NCI-H82 treated with DMSO at 0.1 percent for 48 hours (cell line): Measurements from ENCODE around the gene AXIN2.
A peak's percentile ranks its signal among the peaks of the same experiment; 100 is the strongest.

ENCODE experiments used
- DNase-seq: peaks from one replicate; lab custom pipeline; 2025; ENCODE audit not compliant: unreplicated experiment; lab: John Stamatoyannopoulos, UW

The AXIN2 gene, protein sequence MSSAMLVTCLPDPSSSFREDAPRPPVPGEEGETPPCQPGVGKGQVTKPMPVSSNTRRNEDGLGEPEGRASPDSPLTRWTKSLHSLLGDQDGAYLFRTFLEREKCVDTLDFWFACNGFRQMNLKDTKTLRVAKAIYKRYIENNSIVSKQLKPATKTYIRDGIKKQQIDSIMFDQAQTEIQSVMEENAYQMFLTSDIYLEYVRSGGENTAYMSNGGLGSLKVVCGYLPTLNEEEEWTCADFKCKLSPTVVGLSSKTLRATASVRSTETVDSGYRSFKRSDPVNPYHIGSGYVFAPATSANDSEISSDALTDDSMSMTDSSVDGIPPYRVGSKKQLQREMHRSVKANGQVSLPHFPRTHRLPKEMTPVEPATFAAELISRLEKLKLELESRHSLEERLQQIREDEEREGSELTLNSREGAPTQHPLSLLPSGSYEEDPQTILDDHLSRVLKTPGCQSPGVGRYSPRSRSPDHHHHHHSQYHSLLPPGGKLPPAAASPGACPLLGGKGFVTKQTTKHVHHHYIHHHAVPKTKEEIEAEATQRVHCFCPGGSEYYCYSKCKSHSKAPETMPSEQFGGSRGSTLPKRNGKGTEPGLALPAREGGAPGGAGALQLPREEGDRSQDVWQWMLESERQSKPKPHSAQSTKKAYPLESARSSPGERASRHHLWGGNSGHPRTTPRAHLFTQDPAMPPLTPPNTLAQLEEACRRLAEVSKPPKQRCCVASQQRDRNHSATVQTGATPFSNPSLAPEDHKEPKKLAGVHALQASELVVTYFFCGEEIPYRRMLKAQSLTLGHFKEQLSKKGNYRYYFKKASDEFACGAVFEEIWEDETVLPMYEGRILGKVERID

DNA sequence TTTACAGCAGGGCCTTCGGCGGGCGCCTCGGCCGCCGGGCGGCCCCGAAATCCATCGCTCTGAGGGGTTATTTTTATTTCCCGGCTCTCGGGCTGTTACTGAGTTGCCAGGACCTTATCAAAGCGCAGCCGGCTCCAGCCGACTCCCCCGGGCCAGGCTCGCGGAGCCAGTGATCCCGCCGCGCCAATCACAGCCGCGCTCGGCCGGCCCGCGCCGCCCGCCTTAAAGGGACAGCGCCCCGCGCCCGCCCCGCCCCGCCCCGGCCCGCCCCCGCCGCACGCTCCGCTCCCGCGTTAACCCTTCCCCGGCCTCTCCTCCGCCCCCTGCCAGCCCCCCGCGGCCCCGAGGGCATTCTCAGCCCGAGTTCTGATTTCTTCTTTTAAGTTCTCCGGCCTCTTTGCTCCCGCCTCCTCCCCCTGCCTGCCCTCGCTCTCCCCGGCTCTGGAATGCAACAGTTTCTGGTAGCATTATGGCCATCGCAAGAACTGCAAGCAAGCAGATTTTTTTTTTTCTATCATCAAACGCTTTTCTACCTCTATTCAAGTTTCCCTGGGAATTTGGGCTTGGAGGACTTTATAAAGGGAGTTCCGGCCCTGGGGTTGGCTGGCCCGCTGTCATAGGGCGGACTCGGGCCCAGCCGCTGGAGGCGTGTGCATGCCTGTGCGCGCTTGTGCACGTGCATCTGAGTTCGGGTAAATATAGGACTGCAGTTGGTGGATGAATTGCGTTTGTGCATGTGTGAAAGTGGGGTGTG is at the start of gene AXIN2:
Gene AXIN2 (minus strand): TSS at position 197 of the 754 bp plus-strand sequence. CDS start 3,028 bp downstream, outside the sequence.
- peak; percentile 64 for DNase-seq

DNA sequence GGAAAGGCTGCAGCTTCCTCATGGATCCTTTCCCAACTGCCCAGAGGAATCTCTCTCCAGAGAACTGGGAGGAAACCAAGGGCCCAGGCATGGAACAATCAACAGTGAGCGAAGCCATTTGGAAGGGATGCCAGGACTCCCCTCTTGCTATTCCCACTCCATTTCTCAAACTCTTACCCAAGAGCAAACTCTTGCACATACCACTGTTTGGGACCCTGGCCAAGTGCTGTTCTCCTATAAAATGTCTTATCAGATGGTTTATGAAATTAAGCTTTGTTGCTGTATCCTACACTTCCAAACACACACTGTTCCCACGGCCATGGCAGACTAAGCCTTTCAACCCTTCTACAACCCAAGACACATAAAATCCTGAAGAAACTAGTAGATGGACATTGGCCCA is 48.3 kb upstream of the AXIN2 start:
- DNase-seq: no peak

DNA sequence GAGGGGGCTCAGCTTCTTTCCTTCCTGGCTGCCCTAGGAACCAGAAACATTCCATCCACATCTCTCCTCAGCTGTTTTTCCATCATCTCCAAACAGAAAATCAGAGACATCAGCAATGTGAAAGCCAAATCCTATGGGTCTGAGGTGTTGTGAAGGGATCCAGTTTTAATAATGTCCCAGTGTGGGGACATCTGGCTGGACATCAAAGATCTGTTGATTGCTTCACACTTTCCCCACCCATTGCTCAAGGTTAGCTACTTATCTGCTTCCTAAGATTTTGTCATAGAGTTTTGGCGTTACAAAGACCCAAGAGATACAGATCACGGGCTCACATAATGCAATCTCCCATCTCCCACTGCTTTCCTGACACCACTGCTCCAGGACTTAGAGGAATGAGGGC is 47.8 kb upstream of the AXIN2 start:
- no peak for DNase-seq

DNA sequence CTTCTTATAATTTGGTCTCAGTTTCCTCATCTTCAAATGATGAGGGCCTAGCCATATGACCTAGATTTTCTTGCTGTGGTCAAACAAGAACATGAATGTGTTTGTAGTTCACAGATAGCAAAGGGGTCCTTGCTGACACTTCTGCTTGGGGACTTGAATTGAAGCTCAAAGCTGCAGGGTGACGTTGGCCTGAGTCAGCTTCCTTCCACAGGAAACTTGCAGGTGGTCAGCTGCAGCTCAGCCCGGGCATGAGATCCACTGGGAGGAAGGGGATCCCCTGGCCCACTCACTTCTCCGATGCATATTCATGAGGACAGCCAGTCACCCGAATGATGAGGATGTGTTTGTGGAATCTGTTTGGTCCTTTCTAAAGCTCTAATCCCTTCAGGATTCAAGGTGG is 42.6 kb upstream of the AXIN2 start:
- DNase-seq: no peak

DNA sequence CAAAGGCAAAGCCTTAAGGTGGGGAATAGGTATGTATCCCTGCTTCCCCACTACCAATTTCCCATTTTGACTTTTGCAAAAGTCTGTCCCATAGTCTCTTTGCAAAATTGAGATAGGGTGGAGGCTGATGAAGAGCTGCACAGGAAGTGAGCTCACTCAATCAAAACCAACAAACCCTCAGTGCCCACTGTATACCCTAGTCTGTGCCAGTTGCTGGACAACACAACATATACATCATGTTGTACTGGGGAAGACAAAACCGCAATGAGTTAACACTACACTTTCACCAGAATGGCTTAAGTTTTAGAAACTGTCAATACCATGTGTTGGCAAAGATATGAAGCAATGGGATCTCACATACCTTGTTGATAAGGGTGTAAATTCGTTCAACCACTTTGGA is 40.4 kb upstream of the AXIN2 start:
- DNase-seq: no peak

DNA sequence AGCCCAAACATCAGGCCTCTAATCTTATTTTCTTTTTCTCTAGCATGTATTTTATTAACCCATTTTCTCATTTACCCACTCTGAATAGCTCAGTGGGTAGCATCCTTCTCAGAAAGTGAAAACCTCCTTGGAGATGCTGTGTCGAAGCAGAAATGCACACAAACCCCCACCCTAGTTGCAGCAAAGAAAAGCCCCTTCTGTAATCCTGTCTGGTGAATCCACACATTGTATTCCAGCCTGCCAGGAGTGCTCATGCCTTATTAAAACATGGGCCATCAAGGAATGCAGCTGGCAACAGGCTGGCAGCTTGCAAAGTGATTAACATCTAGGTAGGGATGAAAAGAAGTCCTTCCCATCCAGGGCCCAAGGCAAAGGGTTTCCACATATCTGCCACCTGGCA is 39.7 kb upstream of the AXIN2 start:
- no peak for DNase-seq

DNA sequence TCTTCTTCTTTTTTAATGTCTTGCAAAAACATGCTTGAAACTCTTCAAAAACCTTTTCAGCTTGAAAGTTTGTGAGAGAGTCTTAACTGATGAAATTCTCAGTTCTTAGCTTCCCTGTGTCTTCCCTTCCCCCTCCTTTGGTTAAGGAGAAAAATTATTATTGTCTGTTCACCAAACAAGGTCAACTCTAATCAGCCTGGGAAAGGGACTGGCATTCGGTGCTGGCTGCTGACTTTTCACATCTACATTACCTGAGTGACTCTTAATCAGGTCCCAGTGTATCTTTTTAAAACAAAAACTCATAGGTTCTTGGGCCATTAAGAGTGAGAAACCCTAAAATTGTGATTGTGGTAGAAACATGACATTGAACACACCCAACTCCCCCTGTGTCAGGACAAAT is 39.1 kb upstream of the AXIN2 start:
- DNase-seq: no peak

DNA sequence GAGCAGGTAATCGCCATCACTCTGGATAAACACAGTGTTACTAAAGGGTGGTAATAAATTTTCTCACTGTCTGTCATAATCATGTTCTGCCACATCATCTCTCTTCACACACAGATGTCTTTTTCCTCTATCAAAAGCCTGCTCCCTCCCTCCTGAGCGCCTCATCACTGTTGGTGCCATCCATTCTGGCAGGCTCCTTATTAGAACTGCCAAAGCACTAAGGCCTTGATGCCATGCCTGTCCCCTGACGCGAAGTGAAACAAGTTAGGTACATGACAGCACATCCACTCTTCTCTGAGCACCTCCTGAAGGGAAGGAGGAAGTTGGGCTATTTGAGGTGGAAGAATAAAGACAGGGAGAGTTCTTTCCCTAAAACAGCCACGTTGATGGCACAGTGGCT is 38.2 kb upstream of the AXIN2 start:
- DNase-seq: no peak

DNA sequence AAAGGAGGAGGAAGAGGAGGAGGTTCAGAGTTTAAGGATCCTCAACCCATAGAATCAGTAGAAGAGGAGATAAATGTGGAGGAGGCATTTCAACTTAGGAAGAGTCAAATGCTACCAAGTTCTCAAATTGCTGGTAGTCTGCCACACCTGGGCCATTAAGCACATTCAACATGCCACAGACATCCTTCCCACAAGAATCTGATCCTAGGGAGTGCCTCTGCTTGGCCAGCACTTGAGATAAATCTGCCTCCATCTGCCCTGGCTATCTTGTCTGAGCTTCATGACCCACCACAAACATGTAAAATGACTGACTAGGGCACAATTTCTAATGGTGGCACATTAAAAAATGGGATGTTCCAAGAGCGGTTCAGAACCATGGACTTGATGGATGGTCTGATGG is 37.3 kb upstream of the AXIN2 start:
- no peak for DNase-seq

DNA sequence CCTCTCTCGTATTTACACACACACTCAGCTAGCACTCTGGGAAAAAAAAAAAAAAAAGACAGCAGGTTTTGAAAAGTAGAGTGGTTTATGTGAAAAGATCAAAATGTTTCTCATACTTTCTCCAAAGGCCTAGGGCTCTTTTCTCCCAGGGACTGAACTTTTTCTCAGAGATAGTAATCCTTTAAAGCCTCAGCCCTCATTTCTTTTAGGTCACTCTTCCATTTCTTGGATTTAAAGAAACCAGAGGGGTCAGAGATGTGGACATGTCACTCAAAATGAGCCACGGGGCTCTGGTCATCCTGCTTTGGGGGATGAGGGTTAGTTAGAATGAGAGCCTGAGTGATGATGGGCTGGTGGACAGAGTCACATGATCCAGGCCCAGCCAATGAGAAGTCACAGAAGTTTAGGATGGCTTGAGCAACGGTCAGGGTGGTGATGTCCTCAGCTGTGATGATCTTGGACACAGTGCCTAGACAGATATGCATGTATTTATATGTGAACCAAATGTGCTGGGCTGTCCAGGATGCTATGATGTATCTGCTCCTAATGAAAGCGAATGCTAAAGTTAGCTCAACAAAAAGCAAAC is 33.7 kb upstream of the AXIN2 start:
- DNase-seq: no peak

DNA sequence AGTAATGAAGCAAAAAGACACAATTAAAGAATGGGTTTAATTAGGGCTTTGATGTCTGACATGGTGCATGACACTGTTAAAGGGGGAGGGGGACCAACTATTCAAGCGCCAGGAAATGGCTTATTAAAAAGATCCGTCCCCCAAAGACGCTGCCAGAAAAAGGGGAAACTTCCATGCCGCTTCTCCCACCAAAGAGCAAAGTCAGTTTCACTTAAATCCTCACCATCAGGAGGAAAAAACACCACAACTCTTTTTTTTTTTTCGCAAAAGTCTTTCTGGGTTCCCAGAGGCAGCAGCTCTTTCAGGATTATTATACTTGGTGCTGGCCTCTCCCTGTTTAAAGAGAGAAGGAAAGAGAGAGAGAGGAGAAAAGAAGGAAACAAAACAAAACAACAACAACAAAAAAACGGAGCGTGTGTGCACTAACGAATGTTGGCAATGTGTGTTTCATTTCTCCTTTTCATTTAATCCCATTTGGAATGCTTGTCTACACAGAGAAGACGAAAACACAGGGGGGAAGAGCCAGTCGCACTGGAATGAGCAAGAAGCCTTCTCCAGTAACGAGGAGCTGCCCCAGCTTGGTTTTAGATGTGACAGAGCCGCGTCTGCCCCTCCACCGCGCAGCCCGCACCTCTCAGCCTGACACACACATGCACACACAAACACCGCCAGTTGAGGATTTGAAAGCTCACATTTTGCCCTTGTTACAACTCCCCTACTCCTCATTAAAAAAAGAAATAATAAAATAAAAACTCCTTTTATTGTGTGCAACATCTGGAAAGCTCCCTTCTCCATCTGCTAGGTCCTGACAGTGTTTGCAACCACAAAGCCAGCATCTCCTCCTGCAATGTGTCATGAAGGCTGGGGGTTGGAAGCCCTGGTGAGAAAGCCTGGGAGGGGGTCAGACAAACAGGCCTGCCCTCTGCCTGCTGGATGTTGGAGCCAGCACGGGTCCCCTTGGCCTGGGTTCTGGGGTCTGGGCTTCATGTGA is 32.7 kb upstream of the AXIN2 start:
- peak; percentile 4 for DNase-seq

DNA sequence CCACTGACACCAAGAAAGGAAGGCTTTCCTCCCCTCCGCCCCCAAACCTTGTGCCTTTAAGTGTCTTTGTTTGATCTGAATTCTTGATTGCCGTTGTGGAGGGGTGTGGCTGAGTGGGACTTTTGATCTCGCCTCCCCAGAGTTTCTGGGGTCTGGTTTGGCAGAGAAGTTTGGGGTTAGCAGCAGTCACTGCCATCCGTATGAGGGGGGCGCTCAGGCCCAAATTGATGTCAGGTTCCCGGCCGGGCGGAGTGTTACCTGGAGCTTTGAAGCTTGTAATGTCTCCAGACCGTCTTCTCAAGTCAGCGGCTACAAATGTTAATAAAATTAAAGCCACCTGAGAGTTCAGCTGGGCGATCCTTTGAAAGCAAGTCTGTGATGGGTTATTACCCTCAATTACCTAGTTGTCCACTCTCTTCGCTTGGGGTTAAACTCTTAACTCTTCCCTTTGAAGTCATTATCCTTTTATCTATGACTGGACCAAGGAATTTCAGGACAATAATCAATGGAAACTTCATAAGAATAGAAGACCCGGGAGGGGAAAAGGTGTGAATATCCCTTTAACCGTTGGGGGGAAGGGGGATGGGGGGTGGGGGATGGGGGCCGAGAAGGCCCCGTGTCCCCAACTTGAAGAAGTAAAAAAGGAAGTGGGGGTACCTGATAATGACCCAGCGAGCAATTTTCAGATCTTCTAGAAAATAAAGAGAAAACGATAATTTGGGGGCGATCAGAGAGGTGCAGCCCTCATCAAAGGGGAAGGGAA is 31.8 kb upstream of the AXIN2 start:
- DNase-seq: no peak

DNA sequence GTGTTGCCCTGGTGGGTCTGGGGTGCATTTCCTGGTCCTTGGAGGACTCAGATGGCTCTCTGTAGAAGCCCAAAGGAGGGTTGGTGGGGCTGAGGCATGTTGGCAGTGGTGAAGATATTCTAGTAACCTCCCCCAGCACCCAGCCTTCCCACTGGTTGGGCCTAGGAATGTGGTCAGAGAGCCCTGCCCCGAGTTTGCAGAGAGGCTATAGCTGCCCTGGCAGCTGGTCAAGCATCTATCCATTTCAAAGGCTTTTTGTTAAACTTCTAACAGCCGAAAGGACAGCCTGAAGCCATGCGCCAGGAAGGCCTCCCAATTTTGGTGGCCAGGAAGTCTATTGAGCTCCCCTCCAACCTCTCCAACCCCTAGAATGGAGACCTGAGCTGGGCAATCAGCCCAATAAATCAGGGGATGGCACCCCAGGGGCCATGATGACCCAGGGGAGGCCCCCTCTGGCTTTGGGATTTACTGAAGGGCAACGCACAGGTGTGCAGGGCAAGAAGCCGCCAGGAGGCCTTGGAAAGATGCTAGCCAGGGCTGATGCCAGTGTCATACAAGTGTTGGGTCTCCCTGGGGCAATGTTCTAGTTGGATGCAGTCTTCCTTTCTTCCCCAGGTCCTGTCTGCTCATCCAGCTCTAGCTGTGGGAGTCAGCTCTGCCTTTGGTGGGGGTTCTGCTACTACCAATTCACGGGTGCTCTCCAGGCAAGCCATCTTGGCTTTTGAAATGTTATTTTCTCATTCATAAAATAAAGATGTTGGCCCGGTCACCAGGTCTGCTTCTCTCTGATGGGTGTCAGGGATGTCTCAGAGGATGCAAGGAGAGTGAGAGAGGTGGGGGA is 30.9 kb upstream of the AXIN2 start:
- DNase-seq: no peak

DNA sequence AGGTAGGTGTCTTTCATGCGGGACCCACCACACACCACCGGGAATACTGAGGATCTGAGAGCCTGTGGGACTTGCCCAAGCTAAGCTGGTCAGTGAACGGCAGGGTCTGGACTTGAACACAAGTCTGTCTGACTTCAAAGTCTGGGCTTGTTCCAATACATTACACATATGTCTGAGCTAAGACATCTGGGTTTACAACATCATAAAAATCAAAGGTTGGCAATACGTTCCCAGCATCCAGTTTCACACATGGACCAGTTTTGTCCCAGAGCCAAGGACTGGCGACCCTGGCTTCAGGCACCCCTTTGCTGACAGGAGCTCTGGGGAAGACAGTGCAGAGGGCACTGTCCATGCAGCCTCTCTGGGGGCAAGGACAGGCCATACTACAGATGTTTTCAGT is 27.9 kb upstream of the AXIN2 start:
- DNase-seq: no peak

DNA sequence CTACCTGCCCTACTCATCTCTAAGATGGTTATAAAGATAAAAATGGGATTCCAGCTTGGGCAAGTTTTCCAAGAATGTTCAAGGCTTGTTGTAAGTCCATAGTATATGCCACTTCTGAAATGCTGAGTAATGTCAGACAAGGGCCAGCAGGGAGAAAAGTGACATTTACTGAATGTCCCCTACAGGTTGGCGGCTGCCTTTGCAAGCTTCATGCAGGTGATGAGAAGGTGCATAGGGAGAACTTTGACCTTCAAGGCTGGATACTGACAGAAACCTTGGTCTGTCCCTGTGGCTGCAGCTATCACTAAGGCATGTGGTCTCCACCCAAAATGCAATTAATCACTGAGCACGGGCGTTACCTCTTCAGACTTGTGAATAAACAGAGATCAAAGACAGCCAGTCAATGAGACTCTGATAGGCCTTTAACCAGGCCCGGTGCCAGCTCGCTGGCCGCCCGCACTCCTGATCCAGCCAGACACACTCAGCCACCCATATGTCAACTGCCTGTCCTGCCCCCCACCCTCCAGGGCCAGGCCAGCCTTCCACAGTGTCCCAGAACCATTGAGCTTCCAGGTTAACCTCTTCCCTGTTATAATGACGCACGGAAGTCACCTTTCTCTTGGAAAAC is 26.8 kb upstream of the AXIN2 start:
- no peak for DNase-seq

DNA sequence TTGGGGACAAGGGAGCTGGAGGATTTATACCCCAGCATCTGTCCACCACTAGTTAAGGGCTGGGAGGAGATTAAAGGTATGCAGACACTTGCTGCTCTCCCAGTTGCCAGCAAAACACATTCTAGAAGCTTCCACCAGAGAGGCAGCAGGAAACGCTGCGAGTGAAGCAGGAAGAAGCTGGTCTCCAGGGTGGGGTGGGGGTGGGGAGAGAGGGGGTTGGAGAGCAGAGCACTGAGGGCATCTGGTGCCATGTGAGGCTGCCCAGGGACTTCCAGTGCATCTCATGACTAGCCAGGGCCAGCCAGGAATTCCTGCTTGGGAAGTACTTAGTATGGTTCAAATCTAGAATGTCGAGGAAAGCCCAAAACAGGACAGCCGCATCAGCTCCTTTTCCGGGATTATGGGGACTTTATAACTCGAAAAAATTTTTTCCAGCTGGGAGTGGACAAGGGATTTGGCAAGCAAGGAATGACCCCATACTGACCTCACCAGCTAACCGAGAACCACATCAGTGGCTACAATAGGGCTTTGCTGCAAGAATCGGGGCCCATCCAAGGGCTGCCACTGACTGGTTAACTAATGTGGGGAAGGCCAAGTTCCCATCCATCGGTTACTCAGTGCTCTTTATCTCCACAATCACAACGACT is 26.2 kb upstream of the AXIN2 start:
- no peak for DNase-seq

DNA sequence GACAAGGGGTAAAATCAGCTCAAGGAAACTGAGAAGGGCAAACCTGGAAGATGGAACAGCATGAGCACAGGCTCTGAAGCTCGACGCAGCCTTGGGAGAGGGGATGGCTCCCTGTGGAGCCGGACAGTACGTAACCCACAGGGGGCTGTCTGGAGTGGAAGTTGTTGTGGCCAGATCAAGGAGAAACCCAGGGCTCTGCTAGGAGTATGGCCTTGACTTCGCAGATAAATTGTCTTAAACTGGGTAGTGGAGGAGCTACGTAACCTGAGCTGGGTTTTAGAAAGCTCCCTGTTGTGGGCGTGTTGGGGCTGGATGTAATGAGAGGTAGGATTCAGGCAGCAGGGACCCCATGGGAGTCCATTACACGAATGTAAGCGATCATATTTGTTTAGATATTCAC is 25.5 kb upstream of the AXIN2 start:
- no peak for DNase-seq
